ENCODE results near the gene MPHOSPH8. TPM values are rescaled to one million over a fixed set of nuclear protein-coding genes. Genes with fewer than 3 reads are reported as not detected.
"Not testable (repeated sequence)": the region's sequence is repeated elsewhere in the genome, so short reads cannot be mapped to it uniquely, and the experiment has no call there.

MPHOSPH8 gene
- total RNA-seq, 3 donors from 2014 or later = 39.2 to 53.3 (median 44.9) TPM

DNA sequence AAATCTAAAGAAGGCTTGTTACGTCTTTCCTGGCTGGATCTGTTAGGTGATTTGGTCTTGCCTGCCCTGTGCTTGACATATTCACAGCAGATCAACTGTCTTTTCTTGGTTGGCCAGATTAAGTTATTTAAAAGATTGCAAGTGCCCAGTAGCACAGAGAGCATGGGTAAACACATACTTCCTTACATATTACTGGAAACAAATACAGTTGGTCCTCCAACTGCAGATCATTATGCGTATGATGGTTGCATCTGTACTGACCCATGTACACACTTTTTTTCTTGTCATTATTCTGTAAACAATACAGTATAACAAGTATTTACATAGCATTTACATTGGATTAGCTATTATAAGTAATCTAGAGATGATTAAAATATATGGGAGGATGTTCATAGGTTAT lies 9.2 kb upstream of the MPHOSPH8 start:
- no peak for DNase-seq (ENCODE audit: low spot score in 2 of 2)
- no peak overlapping the region for H3K27ac ChIP-seq
- intact Hi-C loops (cut with DNase I; ENCODE audit: low total_unique reads) = no loop called here
- H3K4me3 ChIP-seq = no peak overlapping the region
- no peaks in the 10 kb centered on the region for H3K9me3 ChIP-seq
- TF ChIP-seq, protein P1, sequence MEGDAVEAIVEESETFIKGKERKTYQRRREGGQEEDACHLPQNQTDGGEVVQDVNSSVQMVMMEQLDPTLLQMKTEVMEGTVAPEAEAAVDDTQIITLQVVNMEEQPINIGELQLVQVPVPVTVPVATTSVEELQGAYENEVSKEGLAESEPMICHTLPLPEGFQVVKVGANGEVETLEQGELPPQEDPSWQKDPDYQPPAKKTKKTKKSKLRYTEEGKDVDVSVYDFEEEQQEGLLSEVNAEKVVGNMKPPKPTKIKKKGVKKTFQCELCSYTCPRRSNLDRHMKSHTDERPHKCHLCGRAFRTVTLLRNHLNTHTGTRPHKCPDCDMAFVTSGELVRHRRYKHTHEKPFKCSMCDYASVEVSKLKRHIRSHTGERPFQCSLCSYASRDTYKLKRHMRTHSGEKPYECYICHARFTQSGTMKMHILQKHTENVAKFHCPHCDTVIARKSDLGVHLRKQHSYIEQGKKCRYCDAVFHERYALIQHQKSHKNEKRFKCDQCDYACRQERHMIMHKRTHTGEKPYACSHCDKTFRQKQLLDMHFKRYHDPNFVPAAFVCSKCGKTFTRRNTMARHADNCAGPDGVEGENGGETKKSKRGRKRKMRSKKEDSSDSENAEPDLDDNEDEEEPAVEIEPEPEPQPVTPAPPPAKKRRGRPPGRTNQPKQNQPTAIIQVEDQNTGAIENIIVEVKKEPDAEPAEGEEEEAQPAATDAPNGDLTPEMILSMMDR (IDR thresholded peaks at IDR 0.05) = no peak
- TF ChIP-seq POLR2AphosphoS5 (IDR thresholded peaks at IDR 0.05) (no peak), POLR2A (IDR thresholded peaks at IDR 0.05) (no peak)
- no peaks in the 10 kb centered on the region for H3K4me1 ChIP-seq
- H3K36me3 ChIP-seq = no peaks in the 10 kb centered on the region
- no peaks in the 10 kb centered on the region for H3K27me3 ChIP-seq

DNA sequence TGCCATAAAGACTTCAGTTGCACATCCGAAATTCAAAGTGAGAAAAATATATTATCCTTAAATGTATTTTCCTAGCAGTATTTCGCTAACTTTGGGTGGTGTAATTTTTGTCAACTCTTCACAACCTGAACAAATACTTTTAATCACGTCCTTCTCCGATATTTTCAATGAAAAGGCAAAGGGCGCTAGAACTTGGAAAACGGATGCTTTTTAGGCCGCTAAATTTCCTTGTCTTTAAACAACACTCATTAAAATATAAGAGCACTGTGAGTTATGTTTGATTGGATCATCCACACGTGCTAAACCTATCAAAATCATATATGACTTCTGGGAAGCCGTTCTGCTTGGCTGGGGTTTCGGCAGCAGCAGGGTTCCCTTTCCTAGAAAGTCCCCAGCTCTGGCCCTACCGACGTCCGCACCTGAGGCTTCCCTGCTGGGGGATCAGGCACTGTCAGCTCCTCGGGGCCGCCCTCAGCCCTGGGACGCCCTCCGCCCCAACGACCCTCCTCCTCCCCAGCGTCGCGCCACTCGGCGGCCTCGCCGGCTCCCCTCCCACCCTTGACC lies 462 bp upstream of the MPHOSPH8 start:
- Histone ChIP-seq H3K36me3 (no peaks in the 10 kb centered on the region), H3K27ac (peak overlapping the region; percentile 96 to 97), H3K4me3 (peak overlapping the region; percentile 79 to 96 (median 89)), H3K4me1 (peaks cover 0 to 7% of the 10 kb centered on the region in 2 donors), H3K9me3 (no peaks in the 10 kb centered on the region), H3K27me3 (no peaks in the 10 kb centered on the region)
- TF ChIP-seq POLR2A (IDR thresholded peaks at IDR 0.05) (no peak), POLR2AphosphoS5 (IDR thresholded peaks at IDR 0.05) (no peak)
- TF ChIP-seq, protein P1 (IDR thresholded peaks at IDR 0.05) = no peak
- peak in 1 of 2 donors; percentile 25 for DNase-seq (ENCODE audit: low spot score in 2 of 2)
- intact Hi-C loops (cut with DNase I; ENCODE audit: low total_unique reads) = loop anchor here (5.0 kb wide), 1 partner anchor 324 kb away; the partner anchor contains the start of gene ZMYM2

DNA sequence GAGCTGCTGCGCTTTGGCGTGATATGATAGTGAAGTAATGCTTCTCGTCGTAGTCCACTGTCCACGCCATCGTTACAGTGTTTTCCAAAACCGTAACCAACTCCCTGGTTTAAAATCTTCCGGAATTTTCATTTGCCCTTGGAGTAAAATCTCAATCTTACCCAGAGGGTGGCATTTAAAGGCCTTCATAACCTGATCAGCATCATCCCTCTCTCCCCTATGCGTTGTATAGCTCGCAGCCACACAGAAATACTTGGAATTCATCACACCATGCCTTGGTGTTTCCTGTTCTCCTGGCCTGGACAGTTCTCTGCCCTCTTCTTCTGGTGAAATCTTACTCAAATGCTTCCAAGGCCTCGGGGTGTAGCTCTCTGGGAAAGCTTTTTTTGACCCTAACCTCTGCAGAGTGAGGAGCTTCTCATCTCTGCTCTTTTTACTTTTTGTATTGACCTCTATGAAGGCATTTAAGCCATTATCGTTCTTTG lies 839 bp downstream of the MPHOSPH8 start:
- no peaks in the 10 kb centered on the region for H3K36me3 ChIP-seq
- H3K4me1 ChIP-seq = peaks cover 0 to 7% of the 10 kb centered on the region in 2 donors
- peak overlapping the region; percentile 79 to 96 (median 89) for H3K4me3 ChIP-seq
- no peaks in the 10 kb centered on the region for H3K9me3 ChIP-seq
- intact Hi-C loops (cut with DNase I; ENCODE audit: low total_unique reads) = loop anchor here (5.0 kb wide), 1 partner anchor 323 kb away; the partner anchor contains the start of gene ZMYM2
- DNase-seq (ENCODE audit: low spot score in 2 of 2) = no peak
- H3K27me3 ChIP-seq = no peaks in the 10 kb centered on the region
- peak overlapping the region; percentile 96 to 97 for H3K27ac ChIP-seq
- TF ChIP-seq, protein P1 (IDR thresholded peaks at IDR 0.05) = no peak
- TF ChIP-seq POLR2AphosphoS5 (IDR thresholded peaks at IDR 0.05) (no peak), POLR2A (IDR thresholded peaks at IDR 0.05) (no peak)

DNA sequence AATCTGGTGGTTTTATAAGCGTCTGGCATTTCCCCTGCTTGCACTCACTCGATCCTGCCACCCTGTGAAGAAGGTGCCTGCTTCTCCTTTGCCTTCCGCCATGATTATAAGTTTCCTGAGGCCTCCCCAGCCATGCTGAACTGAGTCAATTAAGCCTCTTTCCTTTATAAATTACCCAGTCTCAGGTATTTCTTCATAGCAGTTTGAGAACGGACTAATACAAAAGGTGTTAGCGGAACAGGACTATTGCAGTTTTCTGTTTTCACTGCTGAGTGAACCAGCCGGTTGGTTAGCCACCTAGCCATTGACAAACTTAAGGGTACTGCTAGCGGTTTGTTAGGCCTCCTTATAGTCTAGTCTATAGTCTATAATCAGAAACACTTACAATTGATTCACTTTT lies 2.5 kb downstream of the MPHOSPH8 start:
- H3K27me3 ChIP-seq; H3K4me1 ChIP-seq; H3K9me3 ChIP-seq; H3K36me3 ChIP-seq; H3K27ac ChIP-seq; intact Hi-C loops (cut with DNase I; ENCODE audit: low total_unique reads); DNase-seq (ENCODE audit: low spot score in 2 of 2): not testable (repeated sequence)
- peak overlapping the region in 1 of 3 donors; percentile 96 for H3K4me3 ChIP-seq

DNA sequence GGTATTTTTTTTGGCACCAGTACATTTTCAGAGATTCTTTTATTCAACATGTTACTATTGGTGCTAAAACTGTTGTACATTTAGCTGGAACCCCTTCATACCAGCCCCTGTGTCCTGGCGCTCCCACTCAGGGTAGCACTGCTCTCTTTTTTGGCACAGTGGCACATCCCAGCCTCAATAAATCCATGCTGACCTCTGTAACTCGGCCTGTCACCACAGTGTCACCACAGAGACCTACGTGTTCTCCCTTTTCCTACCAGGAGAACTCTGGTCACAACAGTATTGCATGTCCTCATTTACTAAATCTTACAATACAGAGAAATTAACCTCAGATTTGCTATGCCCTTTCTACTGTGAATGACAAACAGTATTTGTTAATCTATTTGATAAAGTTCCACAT lies 10.2 kb downstream of the MPHOSPH8 start:
- Histone ChIP-seq H3K27me3 (no peaks in the 10 kb centered on the region), H3K4me1 (no peaks in the 10 kb centered on the region), H3K36me3 (no peaks in the 10 kb centered on the region), H3K9me3 (no peaks in the 10 kb centered on the region), H3K27ac (no peak overlapping the region), H3K4me3 (no peak overlapping the region)
- intact Hi-C loops (cut with DNase I; ENCODE audit: low total_unique reads) = no loop called here
- TF ChIP-seq POLR2A (IDR thresholded peaks at IDR 0.05) = no peak
- TF ChIP-seq POLR2AphosphoS5 (IDR thresholded peaks at IDR 0.05) = no peak
- TF ChIP-seq, protein P1 (IDR thresholded peaks at IDR 0.05) = no peak
- DNase-seq (ENCODE audit: low spot score in 2 of 2) = no peak

Measured in breast epithelium (tissue), 4 donors.